COLO829 (cell line): Measurements from ENCODE around the gene RIC8A.

Experiments used
- DNase-seq: peaks from one replicate; pipeline ENCODE4 v3.0.0; 2012; ENCODE audit warnings: low spot score

Gene RIC8A

GRCh38 chr11:204587-205109 is 2.9 kb upstream of the RIC8A start:
- DNase-seq, result no peak

GRCh38 chr11:205221-206001 is 2.1 kb upstream of the RIC8A start:
- DNase-seq, result no peak

DNA sequence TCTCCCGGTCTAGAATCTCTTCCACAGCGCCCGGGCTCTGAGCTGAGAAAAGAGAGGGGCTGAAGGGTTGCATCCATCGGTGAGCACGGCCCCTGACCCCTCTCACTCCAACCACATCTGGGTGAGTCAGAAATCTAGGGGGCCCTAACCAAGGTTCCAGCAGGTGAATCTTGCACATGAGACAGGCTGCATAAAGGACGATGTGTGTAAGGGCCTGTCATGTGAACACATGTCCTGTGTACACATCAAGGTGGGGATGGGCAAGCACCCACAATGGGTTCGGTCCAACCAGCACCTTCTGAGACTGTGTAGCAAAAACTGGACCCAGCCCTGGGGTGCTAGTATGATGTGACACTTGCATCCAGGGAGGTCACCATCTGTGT is 1.5 kb upstream of the RIC8A start:
- no peak for DNase-seq

GRCh38 chr11:206526-207207 is 841 bp upstream of the RIC8A start:
- peak; percentile 31 for DNase-seq

- peak; percentile 19 for DNase-seq
Measured at GRCh38 chr11:207863-208180, 314 bp downstream of the RIC8A start.

GRCh38 chr11:208181-208916 is 841 bp downstream of the RIC8A start:
- peak; percentile 30 for DNase-seq

DNA sequence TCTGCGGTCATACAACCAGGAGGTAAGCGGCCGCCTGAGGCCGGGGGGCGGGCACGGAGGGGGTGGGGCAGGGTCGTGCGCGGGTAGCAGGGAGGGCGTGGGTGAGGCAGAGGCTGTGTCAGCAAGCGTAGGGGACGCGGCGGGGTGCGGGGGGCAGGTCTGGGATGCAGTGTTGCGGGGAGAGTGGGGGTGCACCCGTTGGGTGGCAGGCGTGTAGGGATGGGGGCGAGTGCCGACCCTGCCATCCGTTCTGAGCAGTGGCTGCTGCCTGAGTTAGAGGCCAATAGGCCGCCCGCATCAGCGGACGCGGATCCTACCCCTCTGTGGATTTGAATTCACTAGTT is 1.4 kb downstream of the RIC8A start:
- no peak for DNase-seq

- no peak for DNase-seq
Measured at GRCh38 chr11:209275-210121, 2.0 kb downstream of the RIC8A start.

- DNase-seq, result no peak
Measured at GRCh38 chr11:210122-210802, 2.8 kb downstream of the RIC8A start.

DNA sequence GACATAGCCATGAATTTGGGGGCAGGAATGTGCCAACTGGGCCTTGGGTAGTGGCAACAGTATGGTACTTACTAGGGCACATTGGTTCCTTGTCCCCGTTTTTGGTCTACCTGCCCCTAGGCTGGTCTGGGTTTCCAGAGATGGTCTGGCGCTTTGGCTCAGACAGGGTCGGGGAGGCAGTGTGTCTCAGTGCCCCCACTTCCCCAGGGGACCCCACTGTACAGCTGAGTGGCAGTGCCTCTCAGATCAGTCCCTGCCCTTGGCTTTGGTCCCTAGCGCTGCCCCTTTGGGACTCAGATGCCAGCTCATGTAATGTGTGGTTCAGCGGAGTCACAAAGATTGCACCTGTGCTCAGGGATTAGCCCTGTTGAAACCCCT is 3.3 kb downstream of the RIC8A start:
- no peak for DNase-seq

- no peak for DNase-seq
Measured at GRCh38 chr11:211295-211694, 3.8 kb downstream of the RIC8A start.

GRCh38 chr11:211741-212140 is 4.2 kb downstream of the RIC8A start:
- no peak for DNase-seq

DNA sequence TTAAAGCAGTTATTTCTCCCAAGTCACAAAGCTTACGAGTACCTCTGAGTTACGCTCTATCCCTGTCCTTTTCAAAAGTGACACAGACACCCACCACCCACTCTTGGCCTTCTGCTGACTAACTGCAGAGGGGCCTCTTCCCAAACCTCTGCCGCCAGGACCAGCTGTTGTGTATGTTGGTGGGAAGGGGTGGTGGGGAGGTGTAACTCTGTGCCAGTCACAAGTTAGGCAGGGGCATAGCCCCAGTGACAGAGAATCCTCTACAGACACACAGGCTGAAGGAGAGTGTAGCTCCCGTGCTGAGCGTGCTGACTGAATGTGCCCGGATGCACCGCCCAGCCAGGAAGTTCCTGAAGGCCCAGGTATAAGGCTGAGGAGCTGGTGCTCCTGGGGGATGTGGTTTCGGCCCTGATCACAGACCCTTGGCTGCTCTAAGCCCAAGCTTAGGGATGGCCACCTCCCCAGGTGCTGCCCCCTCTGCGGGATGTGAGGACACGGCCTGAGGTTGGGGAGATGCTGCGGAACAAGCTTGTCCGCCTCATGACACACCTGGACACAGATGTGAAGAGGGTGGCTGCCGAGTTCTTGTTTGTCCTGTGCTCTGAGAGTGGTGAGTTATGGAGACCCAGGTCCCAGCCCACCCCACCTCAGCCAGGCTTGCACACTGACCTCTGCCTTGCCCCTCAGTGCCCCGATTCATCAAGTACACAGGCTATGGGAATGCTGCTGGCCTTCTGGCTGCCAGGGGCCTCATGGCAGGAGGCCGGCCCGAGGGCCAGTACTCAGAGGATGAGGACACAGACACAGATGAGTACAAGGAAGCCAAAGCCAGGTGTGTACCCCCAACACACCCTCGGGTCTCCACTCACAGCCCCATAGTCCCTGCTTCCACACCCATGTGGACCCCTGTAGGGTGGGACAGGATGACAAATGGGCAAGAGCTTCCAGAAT is 4.9 kb downstream of the RIC8A start:
- DNase-seq, result no peak

- DNase-seq, result no peak
Measured at GRCh38 chr11:213111-213510, 5.6 kb downstream of the RIC8A start.

- no peak for DNase-seq
Measured at GRCh38 chr11:214083-214482, 6.6 kb downstream of the RIC8A start.

DNA sequence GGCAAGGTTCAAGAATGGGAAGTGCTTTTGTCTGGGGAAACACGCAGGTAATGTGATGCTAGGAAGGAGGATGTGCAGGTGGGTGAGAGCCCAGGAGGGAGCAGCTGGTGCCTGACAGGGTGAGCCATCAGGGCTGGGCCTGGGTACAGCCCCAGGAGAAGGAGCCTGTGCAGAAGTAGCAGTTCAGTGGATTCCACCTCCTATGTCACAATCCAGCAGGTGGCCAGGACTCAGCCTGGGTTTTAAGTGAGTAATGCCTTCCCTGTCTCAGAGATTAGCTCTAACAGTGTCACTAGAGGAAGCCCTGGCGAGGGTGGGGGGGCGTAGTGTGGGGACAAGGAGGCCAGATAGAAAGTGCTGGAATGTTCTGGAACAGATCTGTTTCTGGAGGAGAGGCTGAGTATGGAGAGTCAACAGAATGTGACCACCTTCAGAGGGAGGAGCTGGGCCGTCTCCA is 8.1 kb downstream of the RIC8A start:
- no peak for DNase-seq

DNA sequence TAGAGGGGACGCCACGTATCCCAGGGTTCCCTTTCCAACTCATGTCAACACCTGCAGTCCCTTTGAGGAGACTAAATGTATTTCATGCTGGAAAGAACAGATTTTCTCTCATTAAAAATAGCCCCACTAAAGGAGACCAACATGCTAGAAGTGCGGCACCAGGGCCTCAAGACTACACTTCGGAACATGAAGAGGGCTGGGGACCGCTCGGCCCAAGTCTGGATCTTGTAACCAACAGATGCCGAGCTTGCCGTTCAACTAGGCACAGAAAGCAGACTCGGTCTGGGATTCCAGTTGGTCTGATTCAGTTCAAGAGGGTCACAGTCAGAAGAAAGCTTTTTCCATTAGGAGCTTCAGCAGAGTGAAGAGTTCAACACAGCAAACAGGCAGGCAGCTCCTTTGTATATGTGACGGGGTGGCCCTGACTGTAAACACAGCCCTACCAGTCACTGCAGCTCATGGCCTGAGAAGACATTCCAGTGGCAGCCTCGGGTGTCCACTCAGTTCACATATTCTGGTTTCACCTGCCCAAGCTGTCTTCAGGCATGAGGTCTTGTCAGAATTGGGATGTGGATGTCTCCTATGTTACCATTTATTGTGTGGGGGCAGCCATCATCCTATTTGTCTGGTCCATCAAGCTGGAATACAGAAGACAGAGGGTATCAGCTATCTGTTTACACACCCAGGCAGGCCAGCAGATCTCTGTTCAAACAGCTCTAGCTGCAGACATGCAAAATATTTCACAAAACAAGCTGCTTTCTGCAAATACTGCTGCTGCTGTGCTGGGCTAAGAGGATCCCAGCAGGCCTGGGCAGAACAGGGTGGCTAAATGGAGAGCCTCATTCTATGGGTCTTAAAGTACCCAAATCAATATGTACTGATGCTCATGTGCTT is 8.8 kb downstream of the RIC8A start:
- no peak for DNase-seq

GRCh38 chr11:217704-218103 is 10.2 kb downstream of the RIC8A start:
- DNase-seq, result no peak
